NCI-H1436 treated with DMSO at 0.1 percent for 48 hours (cell line): ENCODE results near the gene TMEM191C.
"Not testable (repeated sequence)": the region's sequence is repeated elsewhere in the genome, so short reads cannot be mapped to it uniquely, and the experiment has no call there.

Experiments used
- DNase-seq: peaks from one replicate; lab custom pipeline; 2025; lab: John Stamatoyannopoulos, UW

TMEM191C gene

DNA sequence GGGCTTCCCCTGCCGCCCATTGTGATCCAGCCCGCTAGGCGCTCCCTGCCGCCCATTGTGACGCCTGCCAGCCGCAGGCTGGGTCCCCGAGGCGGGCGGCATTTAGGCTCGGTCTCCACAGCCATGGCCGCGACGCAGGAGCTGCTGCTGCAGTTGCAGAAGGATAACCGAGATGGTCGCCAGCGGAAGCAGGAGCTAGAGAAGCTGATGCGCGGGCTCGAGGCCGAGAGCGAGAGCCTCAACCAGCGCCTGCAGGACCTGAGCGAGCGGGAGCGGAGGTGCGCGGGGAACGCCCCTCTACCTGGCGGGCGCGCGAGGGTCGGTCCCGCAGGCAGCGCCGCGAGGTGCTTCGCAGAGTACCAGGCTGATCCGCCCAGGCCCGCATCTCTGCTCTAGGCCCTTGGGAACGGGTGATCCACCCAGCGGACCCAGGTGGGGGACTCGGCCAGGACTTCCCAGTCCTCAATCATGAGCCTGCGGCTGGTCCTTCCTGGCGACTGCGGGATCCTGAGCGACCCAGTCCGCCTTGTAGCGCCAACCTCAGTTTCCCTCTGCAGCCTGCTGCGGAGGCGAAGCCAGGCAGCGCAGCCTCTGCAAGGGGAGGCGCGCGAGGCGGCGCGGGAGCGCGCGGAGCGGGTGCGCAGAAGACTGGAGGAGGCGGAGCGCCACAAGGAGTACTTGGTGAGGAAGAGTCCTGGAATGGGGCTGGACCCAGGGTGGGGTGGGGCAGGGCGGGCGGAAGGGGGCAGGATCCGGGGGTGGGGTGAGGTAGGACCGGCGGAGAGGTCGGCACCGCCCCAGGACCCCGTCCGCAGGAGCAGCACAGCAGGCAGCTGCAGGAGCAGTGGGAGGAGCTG lies at the start of gene TMEM191C:
TMEM191C (plus strand) TSS at position 51 of the 857 bp plus-strand sequence; CDS start at position 124, 73 bp downstream.
- not testable (repeated sequence) for DNase-seq

DNA sequence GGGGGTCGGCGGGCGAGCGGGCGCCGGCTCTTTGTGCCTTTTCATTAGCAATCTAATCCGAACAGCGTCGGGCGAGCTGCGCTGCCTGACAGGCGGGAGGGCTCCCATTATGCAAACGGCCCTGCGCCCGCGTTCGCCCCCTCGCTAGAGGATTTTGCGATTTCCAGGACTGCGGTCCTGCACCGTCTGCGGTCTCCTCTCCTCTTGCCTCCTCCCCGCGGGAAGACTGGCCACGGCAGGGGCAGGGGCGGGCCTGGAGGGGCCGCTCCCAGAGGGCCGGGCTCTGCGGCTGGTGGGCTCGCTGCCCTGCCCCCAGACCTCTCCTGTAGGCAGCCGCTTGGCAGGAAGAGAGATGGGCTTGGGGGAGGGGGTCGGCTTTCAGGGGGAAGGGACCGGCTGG lies 49.3 kb upstream of the TMEM191C start:
- not testable (repeated sequence) for DNase-seq

DNA sequence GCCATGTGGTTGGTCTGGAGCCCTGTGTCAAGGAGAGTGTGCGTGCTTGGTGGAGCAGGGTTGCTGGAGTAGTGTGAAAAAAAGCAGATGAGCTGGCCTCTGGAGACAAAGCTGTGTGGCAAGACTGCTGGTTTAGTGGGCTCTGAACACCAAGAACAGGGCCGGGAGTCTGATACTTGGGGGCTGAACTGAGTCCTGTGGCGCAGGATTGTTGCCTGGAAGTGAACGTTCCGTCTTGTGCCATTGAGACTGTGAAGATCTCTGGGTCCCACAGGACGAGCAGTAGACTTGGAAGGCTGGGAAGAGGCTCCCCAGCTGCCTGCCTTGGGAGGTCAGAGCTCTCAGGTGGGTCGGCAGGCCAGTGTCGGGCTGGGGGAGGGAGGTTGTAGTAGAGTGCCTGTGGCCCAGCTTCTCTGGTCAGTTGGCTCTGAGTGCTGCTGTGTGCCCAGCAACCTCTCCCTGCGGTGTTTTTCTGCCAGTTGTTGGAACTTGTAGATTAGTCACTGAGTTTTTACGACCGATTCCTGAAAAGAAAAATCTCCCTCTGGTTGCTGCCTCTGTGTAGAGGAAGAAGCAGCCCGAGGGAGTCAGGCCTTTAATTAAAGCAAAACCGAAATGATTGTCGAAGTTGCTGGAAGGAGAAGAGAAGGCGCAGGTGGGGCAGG lies 48.1 kb upstream of the TMEM191C start:
- not testable (repeated sequence) for DNase-seq

DNA sequence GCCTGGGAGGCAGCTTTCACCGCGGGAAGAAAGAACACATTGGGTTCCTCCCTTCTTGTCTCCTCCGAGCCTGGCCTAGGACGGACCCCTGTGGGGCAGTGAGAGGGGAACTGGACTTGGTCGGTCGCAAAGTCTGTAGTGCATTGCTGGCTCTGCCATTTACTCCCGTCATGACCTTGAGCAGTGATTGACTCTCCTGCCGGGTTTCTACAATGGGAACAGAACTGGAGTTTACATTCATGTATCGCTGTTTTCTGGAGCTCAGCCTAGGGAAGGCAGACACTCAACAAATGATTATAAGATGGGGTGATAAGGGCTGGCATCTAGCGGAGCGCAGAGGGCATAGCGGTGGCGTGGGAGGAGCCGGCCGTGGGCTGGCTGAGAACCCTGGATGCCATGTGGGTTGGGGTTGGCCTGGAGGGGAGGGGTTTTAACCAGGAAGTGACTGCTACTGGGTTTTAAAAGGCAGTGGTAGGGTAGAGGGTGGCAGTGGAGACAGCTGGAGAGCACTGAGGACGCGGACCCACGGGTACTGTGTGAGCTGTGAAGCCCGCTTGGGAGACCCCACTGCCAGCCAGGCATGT lies 46.9 kb upstream of the TMEM191C start:
- DNase-seq = not testable (repeated sequence)

DNA sequence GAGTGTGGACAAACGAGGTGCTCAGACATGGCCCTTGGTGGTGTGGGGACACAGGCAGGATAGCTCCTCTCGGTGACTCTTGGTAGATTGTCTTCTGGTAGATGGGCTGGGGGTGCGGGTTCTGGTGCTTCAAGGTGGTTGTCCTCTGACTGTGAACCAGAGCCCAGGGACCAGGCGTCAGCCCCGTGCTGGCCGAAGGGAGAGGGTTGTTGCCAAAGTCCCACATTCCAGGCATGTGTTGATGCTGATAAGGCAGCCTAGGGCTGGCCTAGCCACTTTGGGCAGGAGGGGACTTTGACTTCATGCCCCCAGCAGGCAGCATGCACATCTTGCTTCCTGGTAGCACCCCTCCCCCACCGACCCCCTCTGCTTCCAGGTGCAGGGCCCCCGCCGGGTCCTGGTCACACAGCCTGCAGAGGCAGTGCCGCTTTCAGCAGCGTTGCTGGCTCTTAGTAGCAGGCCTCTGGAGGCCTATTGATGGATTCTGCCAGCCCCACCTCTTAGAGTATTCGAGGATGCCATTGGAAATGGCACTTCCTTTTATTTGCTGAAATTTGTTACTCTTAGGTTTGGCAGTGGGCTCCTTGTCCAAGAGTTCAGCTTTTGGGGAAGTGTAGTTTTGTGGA lies 43.0 kb upstream of the TMEM191C start:
- not testable (repeated sequence) for DNase-seq

DNA sequence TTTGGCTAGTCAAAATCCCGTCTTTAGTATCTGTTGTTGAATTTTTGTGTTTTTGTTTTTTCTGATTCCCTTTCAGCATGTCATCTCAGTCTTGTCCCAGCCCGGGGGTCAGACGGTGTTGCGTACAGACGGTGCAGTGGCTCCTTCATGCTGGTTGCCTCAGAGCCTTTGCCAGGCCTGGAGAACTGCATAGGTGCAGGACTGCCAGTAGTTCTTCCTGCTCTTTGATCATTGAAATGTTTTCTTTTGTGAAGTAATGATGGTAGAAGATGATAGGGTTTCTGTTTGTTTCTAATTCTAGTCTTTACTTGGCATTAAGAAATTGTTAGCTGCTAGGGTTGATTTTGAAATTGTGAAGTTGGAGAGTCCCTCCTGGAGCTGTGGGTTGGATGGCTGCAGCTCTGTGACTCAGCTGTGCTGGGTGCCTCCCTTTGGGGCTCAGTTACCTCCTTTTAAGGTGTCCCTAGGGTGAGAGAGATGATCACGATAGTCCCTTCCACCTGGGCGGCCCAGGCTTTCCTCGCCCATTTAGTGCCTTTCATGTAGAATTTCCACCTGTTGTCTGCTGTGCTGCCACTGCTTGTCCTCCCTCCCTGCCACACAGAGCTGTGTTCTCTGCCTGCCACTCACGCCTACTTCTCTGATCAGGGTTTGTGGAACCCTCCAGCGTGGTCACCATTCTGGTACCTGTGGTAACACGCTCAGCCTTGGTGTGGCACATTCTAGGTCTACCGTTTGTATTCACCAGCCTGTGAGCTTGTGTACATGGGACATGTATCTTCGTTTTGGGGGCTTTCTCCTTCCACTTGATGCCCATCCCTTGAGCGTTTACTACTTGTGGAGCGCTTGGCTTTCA lies 32.6 kb upstream of the TMEM191C start:
- DNase-seq = not testable (repeated sequence)

DNA sequence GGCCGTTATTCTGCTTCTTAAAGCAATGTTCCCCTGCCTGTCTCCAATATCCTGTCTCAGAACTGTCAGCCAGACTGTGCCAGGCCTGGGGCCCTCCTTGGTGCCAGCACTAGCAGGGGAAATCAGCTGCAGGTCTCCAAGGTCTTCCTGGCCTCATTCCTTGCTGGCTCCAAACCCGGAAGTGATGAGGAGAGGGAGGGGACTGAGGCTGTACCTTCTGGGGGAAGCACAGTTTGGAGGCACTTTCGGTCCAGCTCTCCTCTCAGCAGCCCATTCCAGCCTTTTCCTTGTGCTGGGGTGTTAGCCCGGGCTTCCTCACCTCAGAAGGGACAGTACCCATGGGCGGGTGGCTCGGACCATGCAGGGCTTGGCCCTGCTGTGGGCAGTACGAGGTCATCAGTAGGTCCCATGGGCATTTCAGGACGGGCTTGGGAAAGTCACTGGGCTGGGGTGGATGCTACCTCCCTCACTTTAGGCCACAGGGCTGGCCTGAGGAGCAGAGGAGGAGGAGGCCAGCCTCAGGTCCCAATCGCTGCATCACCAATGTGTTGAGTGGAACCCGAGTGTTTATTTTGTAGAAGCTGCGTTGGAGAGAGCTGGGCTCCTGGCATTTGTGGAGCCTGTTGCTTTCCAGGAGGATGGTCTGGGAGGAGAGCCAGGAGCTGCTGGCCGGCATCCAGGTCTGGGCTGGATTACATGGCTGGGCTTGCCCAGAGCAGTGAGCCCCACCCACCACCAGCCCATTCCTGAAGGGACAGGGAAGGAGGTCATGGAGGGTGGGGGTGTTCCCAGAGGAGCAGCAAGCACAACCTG lies 31.0 kb upstream of the TMEM191C start:
- DNase-seq = not testable (repeated sequence)

DNA sequence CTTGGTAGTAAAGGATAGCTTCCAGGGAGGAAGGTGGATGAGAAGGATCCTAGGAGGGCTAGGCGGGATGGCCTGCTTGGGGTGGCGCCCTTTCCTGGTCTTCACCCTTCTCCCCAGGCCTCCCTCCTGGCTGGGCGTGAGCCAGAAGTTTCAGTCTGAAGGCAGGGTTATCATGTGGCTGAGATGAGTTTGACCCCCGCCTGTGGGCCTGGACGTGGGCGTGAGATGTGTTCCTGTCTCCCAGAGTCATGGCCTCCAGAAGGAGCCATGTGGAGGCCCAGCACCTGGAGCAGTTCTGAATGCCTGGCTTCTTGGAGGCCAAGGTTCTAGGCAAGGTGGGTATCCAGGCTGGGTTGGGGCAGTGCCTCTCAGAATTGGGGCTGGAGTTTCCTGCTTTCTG lies 29.2 kb upstream of the TMEM191C start:
- not testable (repeated sequence) for DNase-seq

DNA sequence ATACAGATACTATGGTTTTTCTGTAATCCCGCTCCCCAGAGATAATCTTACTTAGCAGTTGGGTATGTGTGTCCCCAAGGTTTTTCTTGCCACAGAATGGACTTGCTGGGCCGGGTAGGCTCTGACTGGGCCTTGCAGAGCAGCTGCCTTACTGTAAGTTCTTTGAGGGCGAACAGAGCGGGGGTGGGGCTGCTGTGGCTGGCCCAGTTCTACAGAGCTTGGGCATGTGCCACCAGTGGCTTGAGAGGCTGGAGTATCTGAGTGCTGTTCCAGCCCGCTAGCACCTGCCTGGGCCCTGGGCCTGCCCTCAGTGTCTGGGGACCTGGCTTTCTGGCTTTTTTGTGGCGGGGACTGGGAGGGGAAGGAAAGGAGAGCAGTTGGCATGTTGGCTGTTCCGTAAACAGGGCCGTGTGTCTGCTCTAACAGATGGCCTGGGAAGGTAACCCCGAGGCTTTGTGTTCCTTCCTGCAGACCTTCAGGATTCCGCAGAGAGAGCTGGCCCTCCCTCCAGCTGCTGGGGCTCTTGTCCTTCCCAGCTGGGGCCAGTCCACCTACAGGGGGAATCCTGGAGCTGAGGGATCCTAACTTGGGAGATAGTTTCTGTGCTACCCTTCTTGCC lies 27.1 kb upstream of the TMEM191C start:
- DNase-seq = not testable (repeated sequence)

DNA sequence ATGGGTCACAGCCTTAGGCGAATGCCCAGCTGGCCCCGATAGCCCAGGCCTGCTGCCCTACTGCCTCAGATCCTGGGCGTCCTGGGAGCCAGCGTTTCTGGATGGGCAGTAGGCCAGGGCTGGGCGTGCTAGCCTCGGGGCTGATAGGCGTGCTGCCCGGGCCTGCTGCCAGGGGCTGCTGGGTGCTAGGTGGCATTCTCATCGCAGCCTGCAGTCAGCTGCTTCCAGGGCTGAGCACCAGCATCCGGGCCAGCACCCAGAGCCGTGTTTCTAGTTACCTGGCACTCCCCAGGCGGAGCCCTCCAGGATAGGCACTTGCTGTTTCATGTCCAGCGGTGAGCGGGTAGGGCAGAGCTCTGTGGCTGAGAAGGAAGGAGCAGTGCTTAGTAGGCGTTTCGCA lies 26.5 kb upstream of the TMEM191C start:
- DNase-seq = not testable (repeated sequence)

DNA sequence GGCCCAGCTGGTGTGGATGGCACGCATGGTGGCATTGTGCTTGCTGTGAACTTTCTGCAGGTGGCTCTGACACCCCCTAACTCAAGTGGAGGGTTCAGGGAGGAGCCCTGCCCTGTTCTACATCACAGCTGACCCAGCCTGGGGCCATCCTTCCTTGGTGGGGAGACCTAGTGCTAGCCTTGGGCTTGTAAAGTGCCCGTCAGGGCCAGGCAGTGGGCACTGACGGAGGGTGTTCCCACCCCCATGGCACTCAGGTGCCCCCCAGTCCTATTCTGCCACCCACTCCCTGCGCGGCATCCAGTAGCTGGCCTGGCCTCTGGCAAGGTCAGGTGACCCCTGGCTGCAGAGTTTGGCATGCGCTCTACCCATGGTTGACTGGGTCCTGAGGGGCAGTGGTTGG lies 26.0 kb upstream of the TMEM191C start:
- not testable (repeated sequence) for DNase-seq

DNA sequence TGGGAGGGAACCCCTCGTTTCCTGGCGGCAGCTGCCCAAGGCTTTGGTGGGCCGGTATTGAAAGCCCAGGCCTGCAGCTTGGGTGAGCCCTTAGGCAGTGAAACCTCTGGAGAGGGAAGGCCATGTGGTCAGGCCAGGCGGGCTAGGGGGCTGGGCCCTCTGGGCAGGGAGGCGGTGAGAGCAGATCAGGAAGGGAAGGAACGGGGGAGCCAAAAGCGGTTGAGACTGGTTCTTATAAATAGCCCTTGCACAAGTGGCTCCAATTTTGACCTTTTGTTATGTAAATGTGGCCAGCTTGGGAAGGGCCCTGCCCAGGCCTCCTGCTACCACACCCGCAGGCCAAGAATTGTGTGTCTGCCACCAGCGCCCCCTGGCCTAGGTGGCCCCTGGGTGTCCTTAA lies 25.1 kb upstream of the TMEM191C start:
- DNase-seq = not testable (repeated sequence)

DNA sequence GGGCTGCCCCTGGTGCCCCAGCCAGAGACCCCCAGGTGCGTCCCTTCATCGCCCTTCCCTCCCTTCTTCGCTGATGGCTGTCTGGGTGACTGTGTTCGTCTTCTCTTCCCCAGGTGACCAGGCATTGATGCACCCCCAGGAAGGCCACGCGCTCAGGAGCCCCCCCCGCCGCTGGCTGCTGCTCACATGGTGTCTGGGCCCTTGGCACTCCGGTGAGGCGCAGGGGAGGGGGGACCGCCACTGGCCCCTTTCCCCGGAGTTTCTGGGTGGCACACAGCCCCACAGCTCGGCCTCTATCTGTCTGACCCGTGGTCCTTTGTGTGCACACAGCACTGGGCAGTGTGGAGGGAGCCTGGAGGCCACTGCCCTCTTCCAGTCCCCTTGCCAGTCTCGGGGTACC lies 24.5 kb upstream of the TMEM191C start:
- DNase-seq = not testable (repeated sequence)

DNA sequence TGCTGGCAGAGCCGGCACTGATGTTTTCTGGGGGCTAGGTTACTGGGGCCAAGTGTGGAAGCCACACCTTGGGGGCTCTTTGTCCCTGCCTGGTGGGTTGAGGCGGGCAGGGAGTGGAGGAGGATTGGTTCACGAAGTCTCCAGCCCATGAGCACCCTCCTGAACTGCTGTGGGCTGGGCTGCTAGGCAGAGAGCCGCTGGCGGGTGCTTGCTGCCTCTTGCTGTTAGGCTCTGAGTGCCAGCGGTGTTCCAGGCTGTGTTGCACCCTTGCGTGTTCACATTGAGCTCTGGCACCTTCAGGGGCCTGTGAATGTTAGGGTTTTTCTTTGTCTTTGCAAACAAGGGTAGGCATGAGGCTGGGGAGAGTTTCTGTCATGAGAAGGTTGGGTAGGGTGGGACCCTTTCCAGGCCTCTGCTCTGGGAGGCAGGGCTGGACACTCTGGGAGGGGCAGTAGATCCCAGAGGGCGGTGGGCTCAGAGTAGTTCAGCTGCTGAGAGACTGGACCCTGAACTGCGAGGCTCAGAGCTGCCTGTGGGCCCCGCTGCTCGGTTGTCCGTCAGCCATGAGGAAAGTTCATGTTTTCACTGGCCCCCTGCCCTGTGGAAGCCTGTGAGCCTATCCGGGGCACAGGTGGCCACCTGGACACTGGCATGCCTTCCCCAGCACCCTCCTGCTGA lies 24.0 kb upstream of the TMEM191C start:
- DNase-seq = no peak

DNA sequence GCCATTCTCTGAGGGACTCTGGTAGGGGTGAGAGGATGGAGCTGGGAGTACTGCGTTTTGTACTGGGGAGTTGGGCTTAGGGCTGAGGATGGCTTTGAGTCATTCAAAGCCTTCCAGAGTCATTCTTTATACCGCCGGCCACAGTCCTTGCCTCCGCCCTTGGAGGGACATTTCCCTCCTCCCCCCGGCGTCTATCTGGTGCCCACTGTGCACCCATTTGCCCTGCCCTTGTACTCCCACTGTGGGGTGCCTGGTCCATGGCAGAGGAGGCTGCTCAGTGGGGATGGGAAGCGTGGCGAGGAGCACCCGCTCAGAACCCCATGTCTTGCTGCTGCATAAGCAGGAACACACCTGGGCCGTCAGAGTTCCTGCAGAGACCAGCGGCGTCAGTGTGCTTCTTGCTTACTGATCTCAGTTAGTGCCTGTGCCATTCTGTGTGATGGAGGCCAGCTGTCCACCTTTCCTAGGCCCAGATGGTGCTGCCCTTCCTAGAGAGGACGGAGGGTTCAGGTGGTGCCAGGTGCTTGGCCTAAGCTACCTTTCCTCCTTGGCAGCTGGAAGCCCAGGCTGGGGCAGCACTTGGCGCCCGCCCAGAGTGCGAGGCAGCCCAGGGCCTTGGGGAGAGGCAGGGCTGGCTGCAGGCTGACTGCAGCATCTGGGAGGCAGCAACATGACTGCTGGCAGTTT lies 23.3 kb upstream of the TMEM191C start:
- no peak for DNase-seq

DNA sequence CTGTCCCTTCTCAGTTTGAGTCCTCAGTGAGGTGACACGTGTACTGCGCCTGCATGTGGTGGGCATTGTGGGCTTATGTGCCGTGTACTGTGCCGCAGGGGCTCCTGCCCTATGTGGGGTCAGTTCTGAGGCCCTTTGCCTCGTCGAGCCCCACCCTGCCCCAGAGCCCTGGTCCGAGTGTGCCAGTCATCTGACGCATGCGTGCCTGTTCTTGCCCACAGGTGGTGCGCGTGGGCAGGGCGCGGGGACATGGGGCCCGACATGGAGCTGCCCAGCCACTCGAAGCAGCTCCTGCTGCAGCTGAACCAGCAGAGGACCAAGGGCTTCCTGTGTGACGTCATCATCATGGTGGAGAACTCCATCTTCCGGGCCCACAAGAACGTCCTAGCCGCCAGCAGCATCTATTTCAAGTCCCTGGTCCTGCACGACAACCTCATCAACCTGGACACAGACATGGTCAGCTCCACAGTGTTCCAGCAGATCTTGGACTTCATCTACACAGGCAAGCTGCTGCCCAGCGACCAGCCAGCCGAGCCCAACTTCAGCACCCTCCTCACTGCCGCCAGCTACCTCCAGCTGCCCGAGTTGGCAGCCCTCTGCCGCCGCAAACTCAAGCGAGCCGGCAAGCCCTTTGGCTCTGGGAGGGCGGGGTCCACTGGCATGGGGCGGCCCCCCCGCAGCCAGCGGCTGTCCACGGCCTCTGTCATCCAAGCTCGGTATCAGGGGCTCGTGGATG lies 22.3 kb upstream of the TMEM191C start:
- no peak for DNase-seq

DNA sequence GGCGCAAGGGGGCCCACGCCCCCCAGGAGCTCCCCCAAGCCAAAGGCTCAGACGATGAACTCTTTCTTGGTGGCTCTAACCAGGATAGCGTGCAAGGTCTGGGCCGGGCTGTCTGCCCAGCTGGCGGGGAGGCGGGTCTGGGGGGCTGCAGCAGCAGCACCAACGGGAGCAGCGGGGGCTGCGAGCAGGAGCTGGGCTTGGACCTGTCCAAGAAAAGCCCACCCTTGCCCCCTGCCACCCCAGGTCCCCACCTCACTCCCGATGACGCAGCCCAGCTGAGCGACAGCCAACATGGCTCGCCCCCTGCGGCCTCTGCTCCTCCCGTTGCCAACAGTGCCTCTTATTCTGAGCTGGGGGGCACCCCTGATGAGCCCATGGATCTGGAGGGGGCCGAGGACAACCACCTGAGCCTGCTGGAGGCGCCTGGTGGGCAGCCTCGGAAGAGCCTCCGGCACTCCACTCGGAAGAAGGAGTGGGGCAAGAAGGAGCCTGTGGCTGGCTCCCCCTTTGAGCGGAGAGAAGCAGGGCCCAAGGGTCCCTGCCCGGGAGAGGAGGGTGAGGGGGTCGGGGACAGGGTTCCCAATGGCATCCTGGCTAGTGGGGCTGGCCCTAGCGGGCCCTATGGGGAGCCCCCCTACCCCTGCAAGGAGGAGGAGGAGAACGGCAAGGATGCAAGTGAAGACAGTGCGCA lies 21.6 kb upstream of the TMEM191C start:
- no peak for DNase-seq
